Stimulated activated CD4-positive, alpha-beta T cell treated with anti-CD3 and anti-CD28 coated beads, TNF-alpha, amount 100 ng/mL, for 4 hours (primary cell): Measurements from ENCODE around the gene CNGA3.
"Not testable (repeated sequence)": the region's sequence is repeated elsewhere in the genome, so short reads cannot be mapped to it uniquely, and the experiment has no call there.

Experiments
- DNase-seq, 3 experiments: peaks; one replicate each; pipeline ENCODE4 v3.0.0-alpha.2; 2020; ENCODE audit warnings: low read depth in 3 of 3

The CNGA3 gene

GRCh38 chr2:98403878-98404277 lies 57.6 kb downstream of the CNGA3 start:
- no peak for DNase-seq

- DNase-seq = no peak
These were observed 58.4 kb downstream of the CNGA3 start for GRCh38 chr2:98404556-98405250.

- no peak for DNase-seq
These were observed 59.0 kb downstream of the CNGA3 start for GRCh38 chr2:98405301-98405700.

GRCh38 chr2:98408155-98408554 lies 61.9 kb downstream of the CNGA3 start:
- DNase-seq = no peak

GRCh38 chr2:98412751-98413458 lies 66.6 kb downstream of the CNGA3 start:
- peak in 2 of 3 experiments; percentile 10 to 40 for DNase-seq

GRCh38 chr2:98414246-98414645 lies 68.0 kb downstream of the CNGA3 start:
- not testable (repeated sequence) for DNase-seq

- DNase-seq = not testable (repeated sequence)
These were observed 69.5 kb downstream of the CNGA3 start for GRCh38 chr2:98415719-98416248.

- no peak for DNase-seq
These were observed 70.3 kb downstream of the CNGA3 start for GRCh38 chr2:98416383-98417159.

GRCh38 chr2:98419544-98419943 lies 73.3 kb downstream of the CNGA3 start:
- no peak for DNase-seq

- no peak for DNase-seq
These were observed 73.9 kb downstream of the CNGA3 start for GRCh38 chr2:98419977-98420725.

GRCh38 chr2:98422449-98422848 lies 76.2 kb downstream of the CNGA3 start:
- DNase-seq = no peak

GRCh38 chr2:98426771-98427170 lies 80.5 kb downstream of the CNGA3 start:
- no peak for DNase-seq

- DNase-seq = no peak
These were observed 85.9 kb downstream of the CNGA3 start for GRCh38 chr2:98432145-98432544.

GRCh38 chr2:98433363-98433964 lies 87.2 kb downstream of the CNGA3 start:
- DNase-seq = no peak

- DNase-seq = no peak
These were observed 88.2 kb downstream of the CNGA3 start for GRCh38 chr2:98434492-98434891.

GRCh38 chr2:98435670-98436069 lies 89.4 kb downstream of the CNGA3 start:
- not testable (repeated sequence) for DNase-seq

GRCh38 chr2:98436734-98437133 lies 90.5 kb downstream of the CNGA3 start:
- no peak for DNase-seq

GRCh38 chr2:98438190-98439133 lies 92.2 kb downstream of the CNGA3 start:
- DNase-seq = no peak

GRCh38 chr2:98441706-98442450 lies 95.6 kb downstream of the CNGA3 start:
- DNase-seq = no peak
